IPS-15b (cell line): ENCODE results near the gene MMP15.

ENCODE experiments used
- H3K27me3 ChIP-seq: one replicate; pipeline ENCODE4 v1.6.1; 2013; ENCODE audit warnings: low read length; ENCODE audit not compliant: control insufficient read depth, insufficient read depth
- H3K36me3 ChIP-seq: one replicate; pipeline ENCODE4 v1.6.1; 2013; ENCODE audit warnings: low read length; ENCODE audit not compliant: control insufficient read depth, insufficient read depth
- H3K4me1 ChIP-seq: one replicate; pipeline ENCODE4 v1.6.1; 2013; ENCODE audit warnings: mild to moderate bottlenecking, low read length; ENCODE audit not compliant: control insufficient read depth, insufficient read depth
- H3K4me3 ChIP-seq: one replicate; pipeline ENCODE4 v1.5.1; 2013; ENCODE audit warnings: low read depth, low read length
- H3K9ac ChIP-seq: one replicate; pipeline ENCODE4 v1.6.1; 2013; ENCODE audit warnings: low read depth, mild to moderate bottlenecking, low read length
- H3K9me3 ChIP-seq: one replicate; pipeline ENCODE4 v1.6.1; 2013; ENCODE audit warnings: mild to moderate bottlenecking, low read length; ENCODE audit not compliant: control insufficient read depth, insufficient read depth

The MMP15 gene

DNA sequence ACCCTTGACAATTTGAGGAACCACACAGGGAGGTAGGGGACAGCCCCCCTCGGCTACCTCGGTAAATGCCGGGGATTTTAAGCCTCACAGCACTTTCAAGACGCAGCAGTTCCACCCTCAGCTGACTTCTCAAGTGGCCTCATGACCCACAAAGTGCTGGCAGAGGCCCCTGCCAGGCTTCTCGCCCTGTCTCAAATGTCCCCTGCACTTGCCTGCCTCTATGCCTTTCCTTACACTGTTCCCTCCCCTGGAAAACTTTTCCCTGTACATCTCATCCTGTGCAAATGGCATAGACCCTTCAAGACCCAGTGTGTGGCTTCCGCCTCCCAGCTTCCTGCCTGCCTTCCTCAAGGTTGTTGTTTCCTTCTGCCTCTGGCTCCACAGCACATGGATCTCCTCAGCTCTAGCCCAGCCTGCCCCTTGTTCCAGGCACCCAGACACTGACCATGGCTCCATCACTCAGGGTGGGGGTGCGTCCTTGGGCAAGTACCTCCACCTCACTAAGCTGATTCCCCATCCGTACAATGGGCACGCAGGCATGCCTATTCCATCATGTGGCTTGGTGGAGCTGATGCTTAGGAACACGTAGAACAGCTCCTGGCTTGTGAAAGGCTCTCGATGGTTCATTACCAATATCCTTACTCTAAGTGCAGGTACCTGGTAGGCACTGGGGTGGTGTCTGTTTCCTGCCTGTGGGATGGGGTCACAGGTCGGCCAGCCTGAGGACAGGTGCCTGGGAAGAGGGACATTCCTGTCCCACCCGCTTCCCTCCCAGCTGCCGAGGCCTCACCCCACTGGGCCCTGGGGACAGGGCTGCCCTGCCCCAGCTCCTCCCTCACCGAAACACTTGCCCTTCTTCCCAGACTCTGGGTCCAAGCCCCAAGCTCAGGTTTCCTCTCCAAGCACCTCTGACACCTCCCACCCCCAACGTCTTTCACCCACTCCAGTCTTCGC, 24.0 kb downstream of the MMP15 start:
- Histone ChIP-seq H3K9me3 (no peaks in the 10 kb centered on the region), H3K4me1 (peaks cover 2% of the 10 kb centered on the region), H3K9ac (no peak overlapping the region), H3K36me3 (peaks cover 5% of the 10 kb centered on the region), H3K4me3 (no peak overlapping the region), H3K27me3 (no peaks in the 10 kb centered on the region)

DNA sequence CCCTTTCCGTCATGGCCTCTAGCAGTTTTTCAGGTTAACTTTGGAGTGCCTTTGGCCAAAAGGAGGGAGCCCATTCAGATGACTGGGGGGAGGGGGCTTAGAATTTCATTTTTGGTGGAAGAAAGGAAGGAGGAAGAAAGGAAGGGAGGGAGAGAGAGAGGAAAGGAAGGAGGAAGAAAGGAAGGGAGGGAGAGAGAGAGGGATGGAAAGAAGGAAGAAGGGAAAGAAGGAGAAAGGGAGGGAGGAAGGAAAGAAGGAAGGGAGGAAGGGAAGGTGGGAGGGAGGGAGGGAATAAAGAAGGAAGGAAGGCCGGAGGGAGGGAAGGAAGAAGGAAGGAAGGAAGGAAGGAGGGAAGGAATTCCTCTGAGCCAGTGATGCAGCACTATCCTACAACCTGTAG, 25.7 kb downstream of the MMP15 start:
- H3K4me1 ChIP-seq = peaks cover 2% of the 10 kb centered on the region
- H3K9ac ChIP-seq = no peak overlapping the region
- no peak overlapping the region for H3K4me3 ChIP-seq
- no peaks in the 10 kb centered on the region for H3K27me3 ChIP-seq
- H3K36me3 ChIP-seq = no peaks in the 10 kb centered on the region
- no peaks in the 10 kb centered on the region for H3K9me3 ChIP-seq

DNA sequence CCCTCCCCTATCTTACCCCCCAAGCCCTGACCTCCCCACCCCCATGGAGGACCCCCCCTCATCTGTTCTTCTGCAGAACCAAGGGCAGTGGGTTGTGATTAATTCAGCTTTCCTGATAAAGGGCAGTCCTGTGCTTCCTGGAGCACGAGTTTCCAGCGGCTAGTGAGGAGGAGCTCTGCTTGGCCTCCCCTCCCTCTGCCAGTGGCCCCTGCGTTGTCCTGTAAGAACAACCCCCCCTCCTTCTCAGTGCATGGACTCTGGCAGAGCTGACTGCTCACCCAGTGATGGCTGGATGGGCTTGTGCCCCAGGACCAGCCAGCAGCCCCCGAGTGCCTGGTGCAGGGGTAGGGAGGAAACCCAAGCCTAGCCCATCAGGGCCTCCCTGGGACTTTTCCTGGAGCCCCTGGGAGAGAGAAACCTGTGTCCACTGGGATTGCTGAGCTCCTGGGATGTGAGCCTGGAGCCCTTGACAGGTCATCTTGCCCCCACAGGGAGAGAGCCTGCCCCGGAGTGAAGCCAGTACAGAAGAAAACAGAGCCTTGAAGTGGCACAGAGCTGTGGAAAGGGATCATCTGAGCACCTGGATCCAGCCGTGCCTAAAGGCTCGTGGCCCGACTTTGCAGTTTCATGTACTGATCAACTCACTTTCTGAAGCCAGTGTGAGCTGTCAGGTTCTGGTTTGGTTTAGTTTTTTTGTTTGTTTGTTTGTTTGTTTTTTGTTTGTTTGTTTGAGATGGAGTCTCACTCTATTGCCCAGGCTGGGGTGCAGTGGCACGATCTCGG, 26.5 kb downstream of the MMP15 start:
- no peak overlapping the region for H3K4me3 ChIP-seq
- H3K4me1 ChIP-seq = peaks cover 2% of the 10 kb centered on the region
- H3K36me3 ChIP-seq = no peaks in the 10 kb centered on the region
- no peaks in the 10 kb centered on the region for H3K27me3 ChIP-seq
- H3K9me3 ChIP-seq = no peaks in the 10 kb centered on the region
- H3K9ac ChIP-seq = no peak overlapping the region

DNA sequence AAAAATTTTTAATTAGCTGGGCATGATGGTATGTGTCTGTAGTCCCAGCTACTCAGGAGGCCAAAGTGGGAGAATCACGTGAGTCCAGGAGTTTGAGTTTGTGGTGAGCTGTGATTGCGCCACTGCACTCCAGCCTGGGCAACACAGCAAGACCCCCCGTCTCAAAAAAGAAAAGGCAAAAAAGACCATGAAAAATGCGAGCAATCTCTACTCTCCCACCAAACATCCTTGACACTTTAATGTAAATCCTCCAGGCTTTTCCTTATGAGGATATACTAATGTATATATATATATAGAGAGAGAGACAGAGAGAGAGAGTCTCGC, 28.1 kb downstream of the MMP15 start:
- no peaks in the 10 kb centered on the region for H3K36me3 ChIP-seq

DNA sequence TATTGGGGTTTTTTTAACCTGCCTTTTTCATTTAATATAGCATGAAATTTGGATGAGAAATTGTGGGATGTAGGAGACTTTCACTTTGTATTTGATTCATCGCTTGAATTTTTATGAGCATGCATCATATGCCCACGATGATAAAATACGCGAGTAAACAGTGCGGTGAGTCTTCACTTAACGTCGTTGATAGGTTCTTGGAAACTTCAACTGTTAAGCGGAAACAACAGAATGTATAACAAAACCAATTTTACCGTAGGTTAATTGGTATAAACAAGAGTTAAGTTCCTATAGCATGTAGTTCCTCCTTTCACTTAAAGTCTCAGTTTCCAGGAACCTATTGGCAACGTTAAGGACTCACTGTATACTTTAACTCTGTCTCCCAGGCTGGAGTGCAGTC, 28.7 kb downstream of the MMP15 start:
- no peak overlapping the region for H3K9ac ChIP-seq
- no peaks in the 10 kb centered on the region for H3K9me3 ChIP-seq
- H3K4me3 ChIP-seq = no peak overlapping the region
- H3K27me3 ChIP-seq = no peaks in the 10 kb centered on the region
- no peaks in the 10 kb centered on the region for H3K4me1 ChIP-seq
- no peaks in the 10 kb centered on the region for H3K36me3 ChIP-seq

More for the DNA sequence above, 28.1 kb downstream of the MMP15 start:
- Histone ChIP-seq H3K4me3 (no peak overlapping the region), H3K9me3 (no peaks in the 10 kb centered on the region), H3K27me3 (no peaks in the 10 kb centered on the region), H3K4me1 (no peaks in the 10 kb centered on the region), H3K9ac (no peak overlapping the region)

DNA sequence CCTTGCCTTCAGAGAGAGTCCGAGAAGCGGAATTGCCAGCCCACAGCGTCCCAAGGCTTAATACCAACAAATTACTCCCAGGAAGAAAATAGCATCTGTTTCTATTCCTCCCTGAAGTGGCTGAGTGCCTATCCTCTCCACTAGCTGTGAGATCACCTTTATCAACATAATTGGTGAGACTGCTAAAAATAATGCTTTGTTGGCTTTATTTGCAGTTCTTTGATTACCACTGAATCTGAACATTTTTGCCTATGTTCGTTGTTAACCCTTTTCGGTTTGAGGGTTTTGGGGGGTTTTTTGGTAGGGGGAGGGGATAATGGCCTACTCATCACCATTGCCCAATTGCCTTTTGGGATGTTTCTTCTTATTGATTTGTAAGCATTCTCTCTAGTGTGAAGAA, 31.0 kb downstream of the MMP15 start:
- no peak overlapping the region for H3K4me3 ChIP-seq
- no peaks in the 10 kb centered on the region for H3K9me3 ChIP-seq
- H3K4me1 ChIP-seq = no peaks in the 10 kb centered on the region
- no peaks in the 10 kb centered on the region for H3K27me3 ChIP-seq
- H3K9ac ChIP-seq = no peak overlapping the region
- H3K36me3 ChIP-seq = no peaks in the 10 kb centered on the region

DNA sequence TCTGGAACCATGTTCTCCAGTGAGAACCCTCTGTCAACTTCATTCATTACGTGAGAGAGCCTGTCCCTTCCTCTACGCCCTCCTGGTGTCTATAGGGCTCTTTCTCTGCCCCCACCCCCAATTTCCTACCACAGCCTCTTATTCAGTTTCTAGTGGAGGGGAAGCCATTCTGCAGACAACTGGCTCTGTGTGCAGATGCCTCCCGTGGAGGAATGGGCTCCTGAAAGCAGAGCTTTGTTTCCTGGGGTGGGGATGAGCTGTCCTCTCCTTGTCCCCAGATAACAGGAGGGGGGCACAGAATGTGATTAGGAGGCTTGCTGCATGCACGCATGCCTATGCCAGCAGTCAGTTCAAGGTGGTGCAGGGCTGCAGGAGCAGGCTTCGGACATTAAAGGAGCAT, 31.6 kb downstream of the MMP15 start:
- H3K27me3 ChIP-seq = no peaks in the 10 kb centered on the region
- H3K36me3 ChIP-seq = no peaks in the 10 kb centered on the region
- no peaks in the 10 kb centered on the region for H3K9me3 ChIP-seq
- no peaks in the 10 kb centered on the region for H3K4me1 ChIP-seq
- H3K4me3 ChIP-seq = no peak overlapping the region
- no peak overlapping the region for H3K9ac ChIP-seq

DNA sequence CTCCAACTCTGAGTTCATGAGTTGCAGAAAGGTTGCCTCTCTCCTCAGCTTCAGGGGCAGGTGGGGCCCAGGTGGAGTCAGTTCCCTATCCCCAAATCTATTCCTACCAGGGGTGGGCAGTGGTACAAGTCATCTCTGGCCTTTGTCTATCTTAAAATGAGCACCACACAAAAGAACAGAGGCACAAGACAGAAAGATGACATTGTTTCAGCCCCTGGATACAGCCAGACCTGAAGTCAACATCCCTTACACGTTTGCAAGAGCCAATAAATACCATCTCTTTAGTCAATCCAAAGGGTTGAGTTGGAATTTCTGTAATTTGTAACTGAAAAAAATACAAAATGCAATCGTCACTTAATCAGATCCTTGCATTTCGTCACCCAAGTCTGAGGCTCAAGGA, 32.2 kb downstream of the MMP15 start:
- H3K27me3 ChIP-seq = no peaks in the 10 kb centered on the region
- no peak overlapping the region for H3K9ac ChIP-seq
- H3K4me1 ChIP-seq = no peaks in the 10 kb centered on the region
- H3K4me3 ChIP-seq = no peak overlapping the region
- H3K9me3 ChIP-seq = no peaks in the 10 kb centered on the region
- no peaks in the 10 kb centered on the region for H3K36me3 ChIP-seq

DNA sequence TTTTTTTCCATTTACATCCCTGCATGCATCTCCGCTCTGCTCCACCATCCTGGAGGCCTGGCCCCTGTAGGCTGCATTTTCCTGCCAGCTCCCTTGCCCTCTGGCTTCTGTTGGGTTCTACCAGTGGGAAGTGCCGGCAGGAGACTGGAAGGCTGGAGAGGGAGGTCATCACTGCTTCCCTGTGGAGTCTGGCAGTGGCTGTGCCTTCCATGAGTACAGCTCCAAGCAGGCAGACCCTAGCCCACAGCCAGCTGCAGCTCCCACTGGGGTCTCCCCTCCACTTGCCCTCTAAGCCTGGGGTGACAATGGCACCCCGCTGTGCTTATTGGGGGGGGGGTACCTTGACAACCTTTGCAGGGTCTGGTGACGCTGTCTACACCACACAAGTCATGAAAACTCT, 37.3 kb downstream of the MMP15 start:
- H3K27me3 ChIP-seq = no peaks in the 10 kb centered on the region
- H3K9ac ChIP-seq = no peak overlapping the region
- no peaks in the 10 kb centered on the region for H3K4me1 ChIP-seq
- H3K9me3 ChIP-seq = no peaks in the 10 kb centered on the region
- no peaks in the 10 kb centered on the region for H3K36me3 ChIP-seq
- no peak overlapping the region for H3K4me3 ChIP-seq

DNA sequence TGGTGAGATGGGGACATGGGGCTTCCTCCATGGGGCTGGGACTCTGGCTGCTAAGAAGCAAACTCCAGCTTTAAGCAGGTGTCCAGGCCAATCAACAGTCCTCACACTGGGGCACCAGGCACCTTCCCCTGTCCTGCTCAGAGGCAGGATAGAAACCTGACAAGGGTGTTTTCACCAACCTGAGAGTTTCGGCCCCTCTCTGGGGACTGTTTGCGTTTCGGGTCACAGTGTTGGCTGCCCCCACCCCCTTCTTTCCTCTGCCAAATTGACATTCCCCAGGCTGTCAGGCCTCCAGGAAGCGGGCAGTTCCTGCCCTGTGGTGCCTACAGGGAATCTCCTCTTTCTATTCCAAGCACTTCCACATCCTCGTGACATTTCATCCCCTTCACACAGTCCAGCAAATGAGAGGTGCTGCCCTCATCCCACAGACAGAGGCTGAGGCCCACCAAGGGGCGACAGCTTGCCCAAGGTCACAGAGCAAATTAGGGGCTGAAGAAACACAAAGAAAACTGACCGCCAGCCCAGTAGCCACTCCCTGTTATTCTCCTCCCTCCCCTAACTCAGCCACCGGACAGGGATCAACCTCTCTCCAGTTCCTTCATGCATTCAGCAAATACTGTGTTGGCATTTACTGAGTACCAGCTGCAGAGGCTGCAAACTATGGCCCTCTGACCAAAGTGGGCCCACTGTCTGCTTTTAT, 38.0 kb downstream of the MMP15 start:
- no peak overlapping the region for H3K9ac ChIP-seq
- H3K4me1 ChIP-seq = no peaks in the 10 kb centered on the region
- no peaks in the 10 kb centered on the region for H3K27me3 ChIP-seq
- H3K36me3 ChIP-seq = no peaks in the 10 kb centered on the region
- no peaks in the 10 kb centered on the region for H3K9me3 ChIP-seq
- no peak overlapping the region for H3K4me3 ChIP-seq

DNA sequence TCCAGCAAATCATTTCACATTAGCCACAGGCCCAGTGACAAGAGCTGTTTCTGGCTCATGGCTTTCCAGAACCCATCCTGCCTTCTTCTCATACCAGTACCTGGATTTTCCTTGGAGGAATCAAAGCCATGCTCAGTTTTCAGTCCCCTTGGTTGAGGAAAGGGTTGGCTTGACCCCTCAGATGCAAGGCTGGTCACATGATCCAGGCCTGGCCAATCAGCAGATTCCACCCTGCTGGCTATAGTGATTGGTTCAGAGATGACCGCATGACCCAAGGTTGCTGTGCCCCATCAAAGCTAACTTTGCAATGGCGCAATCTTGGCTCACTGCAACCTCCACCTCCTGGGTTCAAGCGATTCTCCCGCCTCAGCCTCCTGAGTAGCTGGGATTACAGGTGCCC, 45.0 kb downstream of the MMP15 start:
- Histone ChIP-seq H3K36me3 (no peaks in the 10 kb centered on the region), H3K4me1 (no peaks in the 10 kb centered on the region), H3K9me3 (no peaks in the 10 kb centered on the region), H3K27me3 (no peaks in the 10 kb centered on the region), H3K9ac (no peak overlapping the region), H3K4me3 (no peak overlapping the region)
